Prostate gland (tissue), 2 donors: ENCODE data around the gene INAFM2.

ENCODE experiments used
- POLR2A ChIP-seq: fragments of 450-650 bp; IDR thresholded peaks from one replicate; pipeline ENCODE4 v1.6.1; 2016; ENCODE audit warnings: antibody characterized with exemption, mild to moderate bottlenecking
- TF ChIP-seq, protein P1 (sequence below), 4 experiments: fragments of 200-600 bp in 2 of 4; fragments of 450-650 bp in 2 of 4; sonication (generic) in 2 of 4; IDR thresholded peaks; 1 replicate in 3 of 4; 2 replicates in 1 of 4; pipeline ENCODE4 v1.5.1; 2016 to 2019; ENCODE audit warnings: antibody characterized with exemption in 4 of 4, mild to moderate bottlenecking in 2 of 4, moderate library complexity in 2 of 4

DNA sequence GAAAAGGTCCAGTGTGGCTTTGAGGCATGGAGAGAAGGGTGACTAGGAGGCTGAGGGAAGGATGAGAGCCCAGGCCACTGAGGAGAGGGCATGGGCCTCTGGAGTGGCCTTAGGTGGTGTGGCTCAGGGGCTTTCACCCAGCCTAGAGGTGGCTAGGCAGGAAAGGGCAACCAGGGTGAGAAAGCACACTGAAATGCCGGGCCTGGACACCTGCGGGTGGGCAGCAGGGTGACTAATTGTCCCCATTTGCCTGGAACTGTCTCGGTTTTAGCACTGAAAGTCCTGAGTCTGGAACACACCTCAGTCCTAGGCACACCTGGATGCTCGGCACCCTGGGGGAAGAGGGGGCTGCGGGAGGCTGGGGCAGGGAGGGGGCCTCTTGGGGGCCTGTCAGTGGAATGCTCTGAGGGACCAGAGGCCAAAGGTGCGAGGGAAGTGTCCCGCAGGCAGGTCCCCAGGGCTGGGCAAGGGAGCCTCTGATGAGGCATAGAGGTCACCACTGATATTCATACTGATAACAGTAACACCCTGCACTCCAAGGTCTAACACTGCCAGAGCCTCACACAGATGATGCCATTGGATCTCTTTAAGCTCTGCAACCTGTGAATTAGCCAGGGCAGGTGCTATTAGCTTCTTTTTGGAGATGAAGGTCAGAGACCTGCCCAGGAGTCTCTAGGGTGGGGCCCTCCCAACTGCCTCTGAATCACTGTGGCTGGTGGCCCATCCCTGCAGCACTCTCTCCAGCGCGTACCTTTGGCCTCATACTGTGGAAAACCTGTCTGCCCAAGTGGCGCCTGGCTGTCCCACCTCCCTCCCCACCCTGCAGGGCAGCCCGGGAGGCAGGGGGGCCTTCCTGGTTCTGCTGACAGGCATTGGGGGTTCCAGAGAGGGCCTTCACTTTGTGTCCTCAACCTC lies 24.3 kb downstream of the INAFM2 start:
- TF ChIP-seq, protein P1, sequence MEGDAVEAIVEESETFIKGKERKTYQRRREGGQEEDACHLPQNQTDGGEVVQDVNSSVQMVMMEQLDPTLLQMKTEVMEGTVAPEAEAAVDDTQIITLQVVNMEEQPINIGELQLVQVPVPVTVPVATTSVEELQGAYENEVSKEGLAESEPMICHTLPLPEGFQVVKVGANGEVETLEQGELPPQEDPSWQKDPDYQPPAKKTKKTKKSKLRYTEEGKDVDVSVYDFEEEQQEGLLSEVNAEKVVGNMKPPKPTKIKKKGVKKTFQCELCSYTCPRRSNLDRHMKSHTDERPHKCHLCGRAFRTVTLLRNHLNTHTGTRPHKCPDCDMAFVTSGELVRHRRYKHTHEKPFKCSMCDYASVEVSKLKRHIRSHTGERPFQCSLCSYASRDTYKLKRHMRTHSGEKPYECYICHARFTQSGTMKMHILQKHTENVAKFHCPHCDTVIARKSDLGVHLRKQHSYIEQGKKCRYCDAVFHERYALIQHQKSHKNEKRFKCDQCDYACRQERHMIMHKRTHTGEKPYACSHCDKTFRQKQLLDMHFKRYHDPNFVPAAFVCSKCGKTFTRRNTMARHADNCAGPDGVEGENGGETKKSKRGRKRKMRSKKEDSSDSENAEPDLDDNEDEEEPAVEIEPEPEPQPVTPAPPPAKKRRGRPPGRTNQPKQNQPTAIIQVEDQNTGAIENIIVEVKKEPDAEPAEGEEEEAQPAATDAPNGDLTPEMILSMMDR (IDR thresholded peaks at IDR 0.05) = no peak
- TF ChIP-seq POLR2A = no peak
